ENCODE results near the gene PRPF8. TPM values are rescaled to one million over a fixed set of nuclear protein-coding genes. Genes with fewer than 3 reads are reported as not detected.
A peak's percentile ranks its signal among the peaks of the same experiment; 100 is the strongest.

PRPF8 gene
- total and polyA plus RNA-seq, 2 of the 13 experiments (the other 11 are each of a cell fraction or from before 2014, with no cell fraction given) = 112 to 179 TPM

DNA sequence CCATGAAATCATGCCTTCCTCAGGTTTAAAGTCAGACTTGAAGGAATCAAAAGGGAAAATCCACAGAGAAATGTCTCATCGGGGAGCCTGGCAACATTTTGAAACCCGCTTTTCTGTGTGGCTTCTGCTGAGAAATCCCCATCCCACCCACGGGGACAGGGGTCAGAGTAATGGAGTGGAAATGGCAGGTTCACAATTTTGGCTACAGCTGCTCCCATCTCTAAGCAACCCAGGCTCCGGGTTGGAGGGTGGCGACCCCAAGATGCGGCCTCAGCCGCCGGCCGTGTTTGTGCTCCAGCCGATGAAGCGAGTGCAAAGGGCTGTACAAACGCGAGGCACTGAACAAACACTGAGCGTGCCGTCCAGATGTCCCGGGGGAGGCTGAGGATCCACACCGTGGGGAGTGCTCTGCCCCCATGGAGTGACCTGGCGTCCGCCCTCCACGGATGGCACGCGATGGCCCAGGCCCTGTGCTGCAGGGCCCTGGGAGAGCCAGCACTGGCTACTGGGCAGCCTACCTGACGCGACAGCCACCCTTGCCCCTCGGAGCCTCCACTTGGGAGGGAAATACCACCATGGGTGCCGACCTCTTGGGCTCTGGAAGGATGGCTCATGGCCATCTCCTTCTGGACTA lies 78.2 kb downstream of the PRPF8 start (continued):
- TF ChIP-seq, protein P1, sequence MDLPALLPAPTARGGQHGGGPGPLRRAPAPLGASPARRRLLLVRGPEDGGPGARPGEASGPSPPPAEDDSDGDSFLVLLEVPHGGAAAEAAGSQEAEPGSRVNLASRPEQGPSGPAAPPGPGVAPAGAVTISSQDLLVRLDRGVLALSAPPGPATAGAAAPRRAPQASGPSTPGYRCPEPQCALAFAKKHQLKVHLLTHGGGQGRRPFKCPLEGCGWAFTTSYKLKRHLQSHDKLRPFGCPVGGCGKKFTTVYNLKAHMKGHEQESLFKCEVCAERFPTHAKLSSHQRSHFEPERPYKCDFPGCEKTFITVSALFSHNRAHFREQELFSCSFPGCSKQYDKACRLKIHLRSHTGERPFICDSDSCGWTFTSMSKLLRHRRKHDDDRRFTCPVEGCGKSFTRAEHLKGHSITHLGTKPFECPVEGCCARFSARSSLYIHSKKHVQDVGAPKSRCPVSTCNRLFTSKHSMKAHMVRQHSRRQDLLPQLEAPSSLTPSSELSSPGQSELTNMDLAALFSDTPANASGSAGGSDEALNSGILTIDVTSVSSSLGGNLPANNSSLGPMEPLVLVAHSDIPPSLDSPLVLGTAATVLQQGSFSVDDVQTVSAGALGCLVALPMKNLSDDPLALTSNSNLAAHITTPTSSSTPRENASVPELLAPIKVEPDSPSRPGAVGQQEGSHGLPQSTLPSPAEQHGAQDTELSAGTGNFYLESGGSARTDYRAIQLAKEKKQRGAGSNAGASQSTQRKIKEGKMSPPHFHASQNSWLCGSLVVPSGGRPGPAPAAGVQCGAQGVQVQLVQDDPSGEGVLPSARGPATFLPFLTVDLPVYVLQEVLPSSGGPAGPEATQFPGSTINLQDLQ (CRISPR knock-in tag; IDR thresholded peaks at IDR 0.05) = no peak
- TF ChIP-seq ZNF605 (CRISPR knock-in tag; IDR thresholded peaks at IDR 0.05) = peak; percentile 36; the same call in 1 of the 2 replicates
- TF ChIP-seq ZNF720 (CRISPR knock-in tag; IDR thresholded peaks at IDR 0.05) = no peak
- TF ChIP-seq TEAD3 (CRISPR knock-in tag; optimal IDR thresholded peaks at IDR 0.05; ENCODE audit: borderline replicate concordance) = peak; percentile 11
- TF ChIP-seq, protein P2, sequence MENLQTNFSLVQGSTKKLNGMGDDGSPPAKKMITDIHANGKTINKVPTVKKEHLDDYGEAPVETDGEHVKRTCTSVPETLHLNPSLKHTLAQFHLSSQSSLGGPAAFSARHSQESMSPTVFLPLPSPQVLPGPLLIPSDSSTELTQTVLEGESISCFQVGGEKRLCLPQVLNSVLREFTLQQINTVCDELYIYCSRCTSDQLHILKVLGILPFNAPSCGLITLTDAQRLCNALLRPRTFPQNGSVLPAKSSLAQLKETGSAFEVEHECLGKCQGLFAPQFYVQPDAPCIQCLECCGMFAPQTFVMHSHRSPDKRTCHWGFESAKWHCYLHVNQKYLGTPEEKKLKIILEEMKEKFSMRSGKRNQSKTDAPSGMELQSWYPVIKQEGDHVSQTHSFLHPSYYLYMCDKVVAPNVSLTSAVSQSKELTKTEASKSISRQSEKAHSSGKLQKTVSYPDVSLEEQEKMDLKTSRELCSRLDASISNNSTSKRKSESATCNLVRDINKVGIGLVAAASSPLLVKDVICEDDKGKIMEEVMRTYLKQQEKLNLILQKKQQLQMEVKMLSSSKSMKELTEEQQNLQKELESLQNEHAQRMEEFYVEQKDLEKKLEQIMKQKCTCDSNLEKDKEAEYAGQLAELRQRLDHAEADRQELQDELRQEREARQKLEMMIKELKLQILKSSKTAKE (CRISPR knock-in tag; IDR thresholded peaks at IDR 0.05; ENCODE audit: borderline replicate concordance) = 0 out of 2 replicates have a peak, but pooled peaks have one; percentile 12
- peak; percentile 69; the same call in 1 of the 2 replicates for TF ChIP-seq ZNF431 (CRISPR knock-in tag; IDR thresholded peaks at IDR 0.05; ENCODE audit: borderline replicate concordance, low read depth)
- no peak for TF ChIP-seq ZNF761 (CRISPR knock-in tag; conservative IDR thresholded peaks at IDR 0.05)
- no peak for TF ChIP-seq RFX5 (IDR thresholded peaks at IDR 0.05; ENCODE audit: low read depth, low read length)
- no peak for TF ChIP-seq TGIF2 (CRISPR knock-in tag; IDR thresholded peaks at IDR 0.05)
- TF ChIP-seq, protein P3, sequence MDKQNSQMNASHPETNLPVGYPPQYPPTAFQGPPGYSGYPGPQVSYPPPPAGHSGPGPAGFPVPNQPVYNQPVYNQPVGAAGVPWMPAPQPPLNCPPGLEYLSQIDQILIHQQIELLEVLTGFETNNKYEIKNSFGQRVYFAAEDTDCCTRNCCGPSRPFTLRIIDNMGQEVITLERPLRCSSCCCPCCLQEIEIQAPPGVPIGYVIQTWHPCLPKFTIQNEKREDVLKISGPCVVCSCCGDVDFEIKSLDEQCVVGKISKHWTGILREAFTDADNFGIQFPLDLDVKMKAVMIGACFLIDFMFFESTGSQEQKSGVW (CRISPR knock-in tag; IDR thresholded peaks at IDR 0.05; ENCODE audit: borderline replicate concordance) = no peak
- TF ChIP-seq ZFX (CRISPR knock-in tag; IDR thresholded peaks at IDR 0.05; ENCODE audit: low read depth) = peak; percentile 77
- TF ChIP-seq ZNF430 (CRISPR knock-in tag; IDR thresholded peaks at IDR 0.05) = peak; percentile 29; the same call in 1 of the 2 replicates
- TF ChIP-seq, protein P4, sequence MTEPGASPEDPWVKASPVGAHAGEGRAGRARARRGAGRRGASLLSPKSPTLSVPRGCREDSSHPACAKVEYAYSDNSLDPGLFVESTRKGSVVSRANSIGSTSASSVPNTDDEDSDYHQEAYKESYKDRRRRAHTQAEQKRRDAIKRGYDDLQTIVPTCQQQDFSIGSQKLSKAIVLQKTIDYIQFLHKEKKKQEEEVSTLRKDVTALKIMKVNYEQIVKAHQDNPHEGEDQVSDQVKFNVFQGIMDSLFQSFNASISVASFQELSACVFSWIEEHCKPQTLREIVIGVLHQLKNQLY (CRISPR knock-in tag; IDR thresholded peaks at IDR 0.05) = peak; percentile 66; the same call in 1 of the 2 replicates
- TF ChIP-seq, protein P5, sequence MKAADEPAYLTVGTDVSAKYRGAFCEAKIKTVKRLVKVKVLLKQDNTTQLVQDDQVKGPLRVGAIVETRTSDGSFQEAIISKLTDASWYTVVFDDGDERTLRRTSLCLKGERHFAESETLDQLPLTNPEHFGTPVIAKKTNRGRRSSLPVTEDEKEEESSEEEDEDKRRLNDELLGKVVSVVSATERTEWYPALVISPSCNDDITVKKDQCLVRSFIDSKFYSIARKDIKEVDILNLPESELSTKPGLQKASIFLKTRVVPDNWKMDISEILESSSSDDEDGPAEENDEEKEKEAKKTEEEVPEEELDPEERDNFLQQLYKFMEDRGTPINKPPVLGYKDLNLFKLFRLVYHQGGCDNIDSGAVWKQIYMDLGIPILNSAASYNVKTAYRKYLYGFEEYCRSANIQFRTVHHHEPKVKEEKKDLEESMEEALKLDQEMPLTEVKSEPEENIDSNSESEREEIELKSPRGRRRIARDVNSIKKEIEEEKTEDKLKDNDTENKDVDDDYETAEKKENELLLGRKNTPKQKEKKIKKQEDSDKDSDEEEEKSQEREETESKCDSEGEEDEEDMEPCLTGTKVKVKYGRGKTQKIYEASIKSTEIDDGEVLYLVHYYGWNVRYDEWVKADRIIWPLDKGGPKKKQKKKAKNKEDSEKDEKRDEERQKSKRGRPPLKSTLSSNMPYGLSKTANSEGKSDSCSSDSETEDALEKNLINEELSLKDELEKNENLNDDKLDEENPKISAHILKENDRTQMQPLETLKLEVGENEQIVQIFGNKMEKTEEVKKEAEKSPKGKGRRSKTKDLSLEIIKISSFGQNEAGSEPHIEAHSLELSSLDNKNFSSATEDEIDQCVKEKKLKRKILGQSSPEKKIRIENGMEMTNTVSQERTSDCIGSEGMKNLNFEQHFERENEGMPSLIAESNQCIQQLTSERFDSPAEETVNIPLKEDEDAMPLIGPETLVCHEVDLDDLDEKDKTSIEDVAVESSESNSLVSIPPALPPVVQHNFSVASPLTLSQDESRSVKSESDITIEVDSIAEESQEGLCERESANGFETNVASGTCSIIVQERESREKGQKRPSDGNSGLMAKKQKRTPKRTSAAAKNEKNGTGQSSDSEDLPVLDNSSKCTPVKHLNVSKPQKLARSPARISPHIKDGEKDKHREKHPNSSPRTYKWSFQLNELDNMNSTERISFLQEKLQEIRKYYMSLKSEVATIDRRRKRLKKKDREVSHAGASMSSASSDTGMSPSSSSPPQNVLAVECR (CRISPR knock-in tag; IDR thresholded peaks at IDR 0.05; ENCODE audit: borderline replicate concordance) = peak; percentile 41; the same call in 1 of the 2 replicates
- peak; percentile 54; the same call in 1 of the 2 replicates for TF ChIP-seq ZMYM3 (CRISPR knock-in tag; IDR thresholded peaks at IDR 0.05)
- TF ChIP-seq ZNF567 (CRISPR knock-in tag; IDR thresholded peaks at IDR 0.05; ENCODE audit: borderline replicate concordance) = no peak
- TF ChIP-seq PAWR (CRISPR knock-in tag; IDR thresholded peaks at IDR 0.05; ENCODE audit: borderline replicate concordance) = no peak
- no peak for TF ChIP-seq ZNF44 (CRISPR knock-in tag; IDR thresholded peaks at IDR 0.05)
- TF ChIP-seq TCF7 (IDR thresholded peaks at IDR 0.05; ENCODE audit: low read depth) = no peak
